Measurements from ENCODE around the gene EFCAB6.
"Not testable (repeated sequence)": the region's sequence is repeated elsewhere in the genome, so short reads cannot be mapped to it uniquely, and the experiment has no call there.

EFCAB6 gene

GRCh38 chr22:43697894-43698293 is 114.2 kb downstream of the EFCAB6 start:
- no peaks in the 10 kb centered on the region for H3K36me3 ChIP-seq (ENCODE audit: insufficient read depth, low read length)

DNA sequence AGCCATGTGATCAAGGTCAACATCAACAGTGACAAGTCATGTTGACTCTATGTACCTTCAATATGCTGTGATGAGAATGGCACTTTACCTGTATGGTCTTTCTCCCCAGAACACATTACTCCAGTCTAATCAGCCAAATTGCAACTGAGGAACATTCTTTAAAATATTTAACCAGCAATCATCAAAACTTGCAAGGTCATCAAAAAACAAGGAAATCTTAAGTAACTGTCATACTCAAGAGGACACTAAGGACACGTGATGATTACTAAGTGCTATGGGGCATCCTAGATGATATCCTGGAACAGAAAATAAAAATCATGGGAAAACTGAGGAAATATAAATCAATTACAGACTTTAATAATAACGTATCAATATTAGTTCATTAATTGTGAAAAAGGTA is 118.9 kb downstream of the EFCAB6 start:
- WGBS: no CpG with 5 or more reads among the region's 2 CpGs
- no peaks in the 10 kb centered on the region for H3K36me3 ChIP-seq (ENCODE audit: insufficient read depth, low read length)
- no peaks in the 10 kb centered on the region for H3K9me3 ChIP-seq (ENCODE audit: insufficient read depth, low read depth, low read length)
- H3K4me3 ChIP-seq (ENCODE audit: low read length): no peak overlapping the region
- H3K4me1 ChIP-seq (ENCODE audit: insufficient read depth, low read length): no peaks in the 10 kb centered on the region
- H3K27me3 ChIP-seq (ENCODE audit: insufficient read depth, low read length): no peaks in the 10 kb centered on the region
- no peak overlapping the region for H3K27ac ChIP-seq (ENCODE audit: low read depth, low read length)
- no peak overlapping the region for H3K9ac ChIP-seq (ENCODE audit: low read depth, low read length)

More at GRCh38 chr22:43697894-43698293, 114.2 kb downstream of the EFCAB6 start:
- Histone ChIP-seq H3K9me3 (ENCODE audit: insufficient read depth, low read depth, low read length) (peaks cover under 1% of the 10 kb centered on the region; the same call in 1 of the 2 replicates), H3K9ac (ENCODE audit: low read depth, low read length) (no peak overlapping the region), H3K4me1 (ENCODE audit: insufficient read depth, low read length) (no peaks in the 10 kb centered on the region), H3K4me3 (ENCODE audit: low read length) (no peak overlapping the region), H3K27ac (ENCODE audit: low read depth, low read length) (no peak overlapping the region), H3K27me3 (ENCODE audit: insufficient read depth, low read length) (no peaks in the 10 kb centered on the region)
- 83% methylated on average over 3 of the region's 3 CpGs for WGBS

- H3K27ac ChIP-seq (ENCODE audit: low read depth, low read length): no peak overlapping the region
- H3K9ac ChIP-seq (ENCODE audit: low read depth, low read length): no peak overlapping the region
- H3K4me1 ChIP-seq (ENCODE audit: insufficient read depth, low read length): no peaks in the 10 kb centered on the region
- no peak overlapping the region for H3K4me3 ChIP-seq (ENCODE audit: low read length)
- no peaks in the 10 kb centered on the region for H3K36me3 ChIP-seq (ENCODE audit: insufficient read depth, low read length)
- H3K27me3 ChIP-seq (ENCODE audit: insufficient read depth, low read length): no peaks in the 10 kb centered on the region
- 93% methylated on average over 6 of the region's 6 CpGs for WGBS
- no peaks in the 10 kb centered on the region for H3K9me3 ChIP-seq (ENCODE audit: insufficient read depth, low read depth, low read length)
Measured at GRCh38 chr22:43689356-43689755, 122.7 kb downstream of the EFCAB6 start.

DNA sequence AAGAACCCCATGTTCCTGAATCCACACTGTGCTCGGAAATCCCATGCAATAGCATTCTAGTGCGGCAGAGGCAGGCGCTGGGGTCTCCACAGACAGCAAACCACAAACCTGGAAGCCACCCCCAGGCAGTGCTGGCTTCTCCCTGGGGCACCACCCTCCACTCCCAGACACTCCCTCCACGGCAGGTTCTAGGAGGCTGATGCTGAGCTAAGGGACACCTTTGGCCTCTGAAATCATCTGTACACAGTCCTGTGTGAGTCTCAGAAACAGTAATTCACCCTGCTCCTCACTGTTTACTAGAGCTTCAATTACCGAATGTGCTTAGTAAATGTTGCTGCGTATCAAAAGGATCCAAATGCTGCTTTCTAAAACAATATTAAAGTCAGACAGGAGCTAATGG is 129.3 kb downstream of the EFCAB6 start:
- Histone ChIP-seq H3K27me3 (ENCODE audit: insufficient read depth, low read length) (no peaks in the 10 kb centered on the region), H3K9ac (ENCODE audit: low read depth, low read length) (no peak overlapping the region), H3K4me1 (ENCODE audit: insufficient read depth, low read length) (0 out of 2 replicates have a peak, but pooled peaks cover 10% of the 10 kb centered on the region), H3K9me3 (ENCODE audit: insufficient read depth, low read depth, low read length) (no peaks in the 10 kb centered on the region; the same call in 1 of the 2 replicates), H3K27ac (ENCODE audit: low read depth, low read length) (no peak overlapping the region), H3K4me3 (ENCODE audit: low read length) (no peak overlapping the region), H3K36me3 (ENCODE audit: insufficient read depth, low read length) (no peaks in the 10 kb centered on the region)
- 95% methylated on average over 6 of the region's 6 CpGs for WGBS

GRCh38 chr22:43681731-43682360 is 130.3 kb downstream of the EFCAB6 start:
- Histone ChIP-seq H3K9me3 (ENCODE audit: insufficient read depth, low read depth, low read length) (no peaks in the 10 kb centered on the region; the same call in 1 of the 2 replicates), H3K9ac (ENCODE audit: low read depth, low read length) (no peak overlapping the region), H3K36me3 (ENCODE audit: insufficient read depth, low read length) (no peaks in the 10 kb centered on the region), H3K27me3 (ENCODE audit: insufficient read depth, low read length) (no peaks in the 10 kb centered on the region), H3K27ac (ENCODE audit: low read depth, low read length) (no peak overlapping the region), H3K4me1 (ENCODE audit: insufficient read depth, low read length) (0 out of 2 replicates have a peak, but pooled peaks cover 10% of the 10 kb centered on the region), H3K4me3 (ENCODE audit: low read length) (no peak overlapping the region)
- 87% methylated on average over 4 of the region's 6 CpGs for WGBS

DNA sequence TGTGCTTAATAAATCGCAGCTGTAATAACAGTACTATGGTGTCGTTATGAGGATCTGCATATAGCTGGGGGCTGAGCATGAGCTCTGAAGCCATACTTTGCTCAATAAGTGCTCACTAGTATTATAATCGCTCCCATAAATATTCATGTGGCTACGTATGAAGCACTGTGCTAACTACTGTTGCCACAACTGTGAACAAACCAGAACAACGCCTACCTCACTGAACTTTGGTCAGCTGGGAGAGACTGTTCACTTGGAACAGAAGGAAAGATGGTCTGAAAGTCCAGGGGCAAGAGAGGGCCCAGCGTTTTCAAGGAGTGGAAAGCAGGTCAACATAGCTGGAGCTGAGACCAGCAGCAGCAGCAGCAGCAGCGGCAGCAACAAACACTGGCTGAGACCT is 141.6 kb downstream of the EFCAB6 start:
- H3K27ac ChIP-seq (ENCODE audit: low read depth, low read length): no peak overlapping the region
- 88% methylated on average over 7 of the region's 7 CpGs for WGBS
- no peaks in the 10 kb centered on the region for H3K36me3 ChIP-seq (ENCODE audit: insufficient read depth, low read length)
- no peak overlapping the region for H3K4me3 ChIP-seq (ENCODE audit: low read length)
- H3K9ac ChIP-seq (ENCODE audit: low read depth, low read length): no peak overlapping the region
- no peaks in the 10 kb centered on the region for H3K9me3 ChIP-seq (ENCODE audit: insufficient read depth, low read depth, low read length)
- H3K4me1 ChIP-seq (ENCODE audit: insufficient read depth, low read length): no peaks in the 10 kb centered on the region
- H3K27me3 ChIP-seq (ENCODE audit: insufficient read depth, low read length): no peaks in the 10 kb centered on the region

DNA sequence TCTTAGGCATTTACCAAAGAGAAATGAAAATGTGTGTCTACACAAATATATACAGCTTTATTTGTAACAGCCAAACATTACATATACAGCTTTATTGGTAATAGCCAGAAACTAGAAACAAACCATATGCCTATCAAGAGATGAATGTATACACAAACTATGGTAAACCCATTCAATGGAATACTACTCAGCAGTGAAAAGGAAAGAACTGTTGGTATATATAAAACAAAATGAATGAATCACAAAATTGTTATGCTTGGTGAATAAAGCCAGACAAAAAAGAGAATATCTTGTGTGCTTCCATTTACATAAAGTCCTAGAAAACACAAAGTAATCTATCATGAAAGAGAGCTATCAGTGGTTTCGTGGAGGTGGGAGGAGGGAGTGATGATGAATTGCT is 142.9 kb downstream of the EFCAB6 start:
- Histone ChIP-seq H3K9me3 (ENCODE audit: insufficient read depth, low read depth, low read length) (no peaks in the 10 kb centered on the region), H3K36me3 (ENCODE audit: insufficient read depth, low read length) (no peaks in the 10 kb centered on the region), H3K9ac (ENCODE audit: low read depth, low read length) (no peak overlapping the region), H3K4me1 (ENCODE audit: insufficient read depth, low read length) (no peaks in the 10 kb centered on the region), H3K27me3 (ENCODE audit: insufficient read depth, low read length) (no peaks in the 10 kb centered on the region), H3K27ac (ENCODE audit: low read depth, low read length) (no peak overlapping the region), H3K4me3 (ENCODE audit: low read length) (no peak overlapping the region)
- 40% methylated on average over 1 of the region's 1 CpG for WGBS

GRCh38 chr22:43667656-43668055 is 144.4 kb downstream of the EFCAB6 start:
- Histone ChIP-seq H3K27me3 (ENCODE audit: insufficient read depth, low read length) (no peaks in the 10 kb centered on the region), H3K27ac (ENCODE audit: low read depth, low read length) (no peak overlapping the region), H3K36me3 (ENCODE audit: insufficient read depth, low read length) (no peaks in the 10 kb centered on the region), H3K4me3 (ENCODE audit: low read length) (no peak overlapping the region), H3K9me3 (ENCODE audit: insufficient read depth, low read depth, low read length) (no peaks in the 10 kb centered on the region), H3K9ac (ENCODE audit: low read depth, low read length) (no peak overlapping the region), H3K4me1 (ENCODE audit: insufficient read depth, low read length) (no peaks in the 10 kb centered on the region)
- 94% methylated on average over 8 of the region's 8 CpGs for WGBS

- H3K4me1 ChIP-seq (ENCODE audit: insufficient read depth, low read length): no peaks in the 10 kb centered on the region
- H3K36me3 ChIP-seq (ENCODE audit: insufficient read depth, low read length): no peaks in the 10 kb centered on the region
- no peak overlapping the region for H3K27ac ChIP-seq (ENCODE audit: low read depth, low read length)
- H3K27me3 ChIP-seq (ENCODE audit: insufficient read depth, low read length): no peaks in the 10 kb centered on the region
- no peak overlapping the region for H3K4me3 ChIP-seq (ENCODE audit: low read length)
- WGBS: 96% methylated on average over 5 of the region's 5 CpGs
- H3K9ac ChIP-seq (ENCODE audit: low read depth, low read length): no peak overlapping the region
- H3K9me3 ChIP-seq (ENCODE audit: insufficient read depth, low read depth, low read length): no peaks in the 10 kb centered on the region
Measured at GRCh38 chr22:43666457-43666856, 145.6 kb downstream of the EFCAB6 start.

DNA sequence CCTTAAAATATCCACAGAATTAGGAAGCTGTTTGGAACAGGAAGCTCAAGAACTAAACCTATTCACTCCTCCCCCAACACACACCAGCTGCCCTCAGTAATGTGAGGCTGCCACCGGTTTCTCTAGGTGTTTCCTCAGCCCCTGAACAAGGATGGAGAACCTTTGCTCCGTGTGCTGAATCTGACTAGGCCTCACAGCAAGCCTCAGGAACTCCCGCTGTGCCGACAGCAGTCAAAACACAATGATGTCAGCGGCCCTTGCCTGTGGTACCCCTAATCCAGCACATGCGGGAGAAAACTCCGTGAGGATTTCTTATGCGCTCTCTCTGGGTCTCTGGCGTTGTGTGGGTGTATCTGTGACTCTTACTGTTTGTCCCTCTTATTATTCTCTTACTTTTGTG is 153.3 kb downstream of the EFCAB6 start:
- Histone ChIP-seq H3K4me3 (ENCODE audit: low read length) (no peak overlapping the region), H3K36me3 (ENCODE audit: insufficient read depth, low read length) (no peaks in the 10 kb centered on the region), H3K9ac (ENCODE audit: low read depth, low read length) (no peak overlapping the region), H3K4me1 (ENCODE audit: insufficient read depth, low read length) (peaks cover 10% of the 10 kb centered on the region; the same call in 1 of the 2 replicates), H3K27ac (ENCODE audit: low read depth, low read length) (no peak overlapping the region), H3K9me3 (ENCODE audit: insufficient read depth, low read depth, low read length) (no peaks in the 10 kb centered on the region), H3K27me3 (ENCODE audit: insufficient read depth, low read length) (no peaks in the 10 kb centered on the region)
- 22% methylated on average over 9 of the region's 9 CpGs for WGBS

DNA sequence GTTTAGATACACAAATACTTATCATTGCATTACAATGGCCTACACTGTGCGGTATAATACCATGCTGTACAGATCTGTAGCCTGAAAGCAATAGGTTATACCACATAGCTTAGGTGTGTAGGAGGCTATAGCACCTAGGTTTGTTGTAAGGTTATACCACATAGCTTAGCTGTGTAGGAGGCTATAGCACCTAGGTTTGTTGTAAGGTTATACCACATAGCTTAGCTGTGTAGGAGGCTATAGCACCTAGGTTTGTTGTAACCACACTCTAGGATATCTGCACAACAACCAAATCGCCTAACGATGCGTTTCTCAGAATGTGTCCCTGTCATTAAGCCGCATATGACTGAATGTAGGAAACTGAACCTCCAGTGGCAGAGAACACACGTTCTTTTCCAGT is 155.5 kb downstream of the EFCAB6 start:
- H3K27ac ChIP-seq (ENCODE audit: low read depth, low read length): not testable (repeated sequence)
- WGBS: 95% methylated on average over 6 of the region's 6 CpGs

DNA sequence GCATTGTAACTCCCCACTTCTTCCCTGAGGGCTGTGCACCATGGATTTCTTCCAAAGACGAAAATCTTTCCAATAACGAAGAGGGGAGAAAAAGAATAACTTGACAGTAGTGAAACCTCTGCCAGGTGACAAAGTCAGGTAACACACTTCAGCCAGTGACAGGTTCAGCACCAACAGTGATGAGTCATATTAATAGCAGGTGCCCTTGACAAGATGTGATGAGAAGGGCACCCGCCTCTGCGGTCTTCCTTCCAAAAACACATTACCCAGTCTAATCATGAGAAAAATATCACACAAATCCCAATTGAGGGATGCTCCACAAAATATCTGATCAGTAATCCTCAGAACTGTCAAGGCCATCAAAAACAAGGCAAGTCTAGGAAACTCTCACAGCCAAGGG is 157.8 kb downstream of the EFCAB6 start:
- peaks cover 10% of the 10 kb centered on the region; the same call in 1 of the 2 replicates for H3K9me3 ChIP-seq (ENCODE audit: insufficient read depth, low read depth, low read length)
- H3K4me3 ChIP-seq (ENCODE audit: low read length): no peak overlapping the region
- no peak overlapping the region for H3K27ac ChIP-seq (ENCODE audit: low read depth, low read length)
- WGBS: 96% methylated on average over 4 of the region's 4 CpGs
- peaks cover 10% of the 10 kb centered on the region; the same call in 1 of the 2 replicates for H3K4me1 ChIP-seq (ENCODE audit: insufficient read depth, low read length)
- H3K9ac ChIP-seq (ENCODE audit: low read depth, low read length): no peak overlapping the region
- H3K27me3 ChIP-seq (ENCODE audit: insufficient read depth, low read length): no peaks in the 10 kb centered on the region
- H3K36me3 ChIP-seq (ENCODE audit: insufficient read depth, low read length): no peaks in the 10 kb centered on the region

More for the DNA sequence above, 155.5 kb downstream of the EFCAB6 start:
- not testable (repeated sequence) for H3K27me3 ChIP-seq (ENCODE audit: insufficient read depth, low read length); H3K9me3 ChIP-seq (ENCODE audit: insufficient read depth, low read depth, low read length); H3K9ac ChIP-seq (ENCODE audit: low read depth, low read length); H3K4me1 ChIP-seq (ENCODE audit: insufficient read depth, low read length); H3K4me3 ChIP-seq (ENCODE audit: low read length); H3K36me3 ChIP-seq (ENCODE audit: insufficient read depth, low read length)
